PC-3 (cell line): ENCODE measurements around the gene P2RX2.

Source experiments
- CTCF ChIP-seq: fragments of 300-600 bp; sonication (generic); conservative IDR thresholded peaks from 2 replicates; pipeline ENCODE4 v1.5.1; 2017; ENCODE audit warnings: antibody characterized with exemption, low read depth, mild to moderate bottlenecking, low read length
- EZH2 ChIP-seq: fragments of 300-600 bp; sonication (generic); IDR thresholded peaks from one replicate; pipeline ENCODE4 v1.6.1; 2017; ENCODE audit warnings: antibody characterized with exemption, mild to moderate bottlenecking, low read length; ENCODE audit not compliant: unreplicated experiment
- EZH2phosphoT487 ChIP-seq: fragments of 300-600 bp; sonication (generic); IDR thresholded peaks from 2 replicates; pipeline ENCODE4 v1.6.1; 2018; ENCODE audit warnings: mild to moderate bottlenecking, antibody characterized with exemption, low read length, borderline replicate concordance

- TF ChIP-seq CTCF = peak; percentile 93
- TF ChIP-seq EZH2phosphoT487 = no peak
- no peak for TF ChIP-seq EZH2
Measured at GRCh38 chr12:132638541-132639408, 20.2 kb downstream of the P2RX2 start.
